IPS-20b (cell line): Measurements from ENCODE around the gene PRG2.

Experiments
- H3K27ac ChIP-seq: one replicate; pipeline ENCODE4 v1.5.1; 2013; ENCODE audit warnings: low read length
- H3K27me3 ChIP-seq: 2 replicates; pipeline ENCODE4 v1.6.1; 2013; ENCODE audit warnings: mild to moderate bottlenecking, low read length, inconsistent platforms; ENCODE audit not compliant: insufficient read depth
- H3K36me3 ChIP-seq: 2 replicates; pipeline ENCODE4 v1.6.1; 2013; ENCODE audit warnings: low read depth, mild to moderate bottlenecking, inconsistent platforms, low read length, moderate library complexity; ENCODE audit not compliant: insufficient read depth
- H3K4me1 ChIP-seq: 2 replicates; pipeline ENCODE4 v1.6.1; 2013; ENCODE audit warnings: mild to moderate bottlenecking, control low read depth, inconsistent platforms, low read length, moderate library complexity; ENCODE audit not compliant: insufficient read depth
- H3K4me3 ChIP-seq: 2 replicates; pipeline ENCODE4 v1.5.1; 2013; ENCODE audit warnings: mild to moderate bottlenecking, low read length, inconsistent platforms
- H3K9ac ChIP-seq: 2 replicates; pipeline ENCODE4 v1.6.1; 2013; ENCODE audit warnings: low read depth, mild to moderate bottlenecking, inconsistent platforms, low read length, moderate library complexity
- H3K9me3 ChIP-seq: 2 replicates; pipeline ENCODE4 v1.6.1; 2013; ENCODE audit warnings: mild to moderate bottlenecking, low read depth, low read length, inconsistent platforms; ENCODE audit not compliant: insufficient read depth

The PRG2 gene

DNA sequence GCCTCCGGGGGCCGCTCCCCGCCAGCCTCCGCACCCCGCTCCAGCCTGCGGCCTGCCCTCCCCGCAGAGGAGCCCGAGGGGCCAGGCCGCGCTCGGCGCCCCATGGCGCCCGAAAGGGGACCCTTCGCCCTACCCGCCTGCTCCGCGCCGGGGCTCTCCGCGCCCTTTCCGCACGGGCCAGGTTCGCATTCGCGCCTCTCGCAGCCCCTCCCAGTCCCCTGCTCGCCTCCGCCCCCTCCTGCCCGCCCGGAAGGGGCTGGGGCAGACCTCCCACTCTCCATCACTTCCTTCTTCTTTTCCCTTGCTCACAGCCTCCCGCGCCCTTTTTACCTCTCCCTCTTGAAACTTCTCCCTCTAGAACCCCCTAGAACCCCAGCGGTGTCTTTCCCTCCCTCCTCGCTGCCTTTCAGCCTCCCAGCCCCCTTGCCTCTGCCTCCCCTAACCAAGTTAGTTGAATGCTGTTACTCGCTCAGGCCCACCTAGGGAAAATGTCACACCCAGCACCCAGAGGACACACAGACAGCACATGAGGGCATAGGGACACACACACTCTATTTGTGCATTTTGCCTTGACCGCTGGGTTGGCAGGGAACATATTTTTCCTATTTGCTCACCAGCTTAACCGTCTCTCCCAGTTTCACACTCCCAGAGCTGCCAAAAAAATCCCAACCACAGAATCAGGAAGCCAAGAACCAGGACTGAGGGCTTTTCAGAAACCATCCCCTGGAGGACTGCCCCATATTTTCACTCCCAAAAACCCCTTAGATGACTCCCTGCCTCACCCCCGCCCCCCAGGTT lies 36.7 kb upstream of the PRG2 start, which contains the start of gene SLC43A3:
SLC43A3 (minus strand) TSS at position 193 of the 798 bp plus-strand sequence. CDS start 949 bp downstream, outside the sequence.
- Histone ChIP-seq H3K4me1 (peaks cover 8% of the 10 kb centered on the region), H3K9me3 (no peaks in the 10 kb centered on the region), H3K27me3 (peaks cover 40% of the 10 kb centered on the region), H3K9ac (peak within 1 kb of the TSS; percentile 59; the same call in 1 of the 2 replicates), H3K27ac (no peak within 1 kb of the TSS), H3K4me3 (peak within 1 kb of the TSS; percentile 63), H3K36me3 (peaks cover 30% of the 10 kb centered on the region; the same call in 1 of the 2 replicates)

DNA sequence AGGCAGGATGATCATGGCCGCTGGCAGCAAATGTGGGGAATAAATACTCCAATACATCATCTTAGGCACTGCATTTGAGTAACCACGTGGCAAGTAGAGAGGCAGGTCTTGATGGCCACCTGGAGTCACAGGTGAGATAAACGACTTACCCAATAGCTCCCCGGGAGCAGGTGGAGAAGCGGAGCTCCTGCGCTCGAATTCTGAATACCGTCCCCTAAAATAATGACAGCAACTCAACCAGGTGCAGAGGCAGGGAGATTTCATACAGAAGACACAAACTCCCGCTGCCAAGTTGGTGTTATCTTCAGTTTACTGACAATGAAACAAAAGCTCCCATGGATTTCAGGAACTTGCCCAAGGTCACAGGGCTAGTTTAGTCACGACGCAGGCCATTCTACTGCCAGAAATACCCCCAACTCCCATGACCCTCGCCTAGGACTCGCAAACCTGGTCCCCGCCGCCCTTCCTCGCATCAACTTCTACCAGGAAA lies 36.0 kb upstream of the PRG2 start:
- peaks cover 30% of the 10 kb centered on the region; the same call in 1 of the 2 replicates for H3K36me3 ChIP-seq
- no peak overlapping the region for H3K27ac ChIP-seq
- H3K9ac ChIP-seq, result peak overlapping the region; percentile 59; the same call in 1 of the 2 replicates
- peak overlapping the region; percentile 63 for H3K4me3 ChIP-seq
- peaks cover 8% of the 10 kb centered on the region for H3K4me1 ChIP-seq
- no peaks in the 10 kb centered on the region for H3K9me3 ChIP-seq
- H3K27me3 ChIP-seq, result peaks cover 40% of the 10 kb centered on the region

DNA sequence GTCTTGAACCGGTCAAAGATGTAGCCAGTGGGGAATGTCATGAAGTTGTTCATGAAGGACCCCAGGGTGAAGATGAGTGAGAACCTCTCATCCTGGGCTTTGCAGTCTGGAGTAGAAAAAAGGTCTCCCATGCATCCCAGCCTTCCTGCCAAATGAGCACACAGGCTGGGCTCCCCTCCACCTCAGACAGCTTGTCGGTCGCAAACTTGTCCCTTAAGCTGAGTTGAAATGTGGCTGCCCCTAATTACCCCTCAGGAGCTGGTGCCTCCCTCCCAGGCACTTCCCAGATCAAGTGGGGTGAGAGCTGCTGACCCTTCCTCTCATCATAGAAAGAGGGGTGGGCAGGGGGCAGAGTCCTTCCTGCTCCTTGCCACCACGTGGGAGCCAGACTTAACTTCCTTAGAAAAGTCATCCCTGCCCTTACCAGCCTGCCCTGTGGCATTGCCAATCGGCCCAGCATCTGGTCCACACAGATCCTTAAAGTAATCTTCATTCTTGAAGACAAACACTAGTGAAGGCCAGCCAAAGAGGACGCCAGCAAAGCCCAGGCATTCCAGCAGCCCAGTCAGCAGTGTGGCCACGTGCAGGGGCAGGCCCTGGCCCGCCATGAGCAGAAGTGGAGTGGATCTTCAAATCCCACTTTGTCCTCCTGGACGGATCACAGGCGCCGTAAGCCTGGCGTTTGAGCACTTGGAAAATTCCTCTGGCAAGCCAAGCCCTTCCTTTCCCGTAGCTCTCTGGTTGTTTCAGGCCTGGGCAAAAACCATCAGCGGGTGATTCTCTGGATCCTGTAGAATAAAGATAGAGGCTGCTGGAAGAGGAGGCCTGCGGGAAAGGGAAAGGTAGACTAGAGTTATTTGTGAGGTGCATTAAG lies 35.4 kb upstream of the PRG2 start:
- H3K27me3 ChIP-seq, result peaks cover 40% of the 10 kb centered on the region
- H3K9me3 ChIP-seq, result no peaks in the 10 kb centered on the region
- H3K9ac ChIP-seq, result peak overlapping the region; percentile 59; the same call in 1 of the 2 replicates
- no peak overlapping the region for H3K27ac ChIP-seq
- H3K4me1 ChIP-seq, result peaks cover 8% of the 10 kb centered on the region
- H3K36me3 ChIP-seq, result peaks cover 32% of the 10 kb centered on the region
- H3K4me3 ChIP-seq, result peak overlapping the region; percentile 63; the same call in 1 of the 2 replicates

DNA sequence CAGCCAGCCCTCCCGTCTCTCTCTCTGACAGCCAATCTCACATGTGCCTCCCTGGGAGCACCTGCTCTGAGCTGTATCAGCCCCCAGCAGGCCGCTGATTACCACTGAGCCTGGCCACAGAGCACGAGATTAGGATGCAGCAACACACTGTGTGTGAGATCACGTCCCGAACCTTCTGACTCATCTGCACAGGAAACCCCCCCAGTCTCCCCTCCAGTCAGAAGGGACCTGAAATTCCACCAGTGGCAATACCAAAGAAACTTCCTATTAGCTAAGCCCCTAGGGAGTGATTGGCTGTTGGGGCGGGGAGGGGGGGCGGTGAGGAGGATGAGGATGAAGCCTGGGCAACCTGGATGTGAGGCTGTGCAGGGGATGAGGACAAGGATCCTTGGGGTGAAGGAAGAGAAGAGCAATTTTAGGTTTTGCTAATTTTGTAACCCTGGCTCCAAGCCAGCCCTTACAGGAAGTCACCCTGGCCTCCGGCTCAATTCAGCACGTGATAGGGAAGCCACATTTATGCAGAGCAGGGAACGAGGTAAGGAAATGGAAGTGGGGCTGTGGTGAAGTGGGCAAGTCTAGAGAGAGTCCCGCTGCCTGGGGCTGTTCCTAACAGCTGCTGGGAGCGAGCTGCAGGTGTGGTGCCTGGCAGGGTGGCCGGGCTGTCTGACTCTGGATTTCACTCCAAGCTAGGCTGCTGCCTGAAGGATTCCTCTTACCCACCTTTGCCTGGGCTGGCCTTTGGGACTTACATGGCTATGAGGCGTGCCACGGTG lies 34.5 kb upstream of the PRG2 start:
- Histone ChIP-seq H3K9me3 (no peaks in the 10 kb centered on the region), H3K4me1 (peaks cover 8% of the 10 kb centered on the region), H3K36me3 (peaks cover 41% of the 10 kb centered on the region), H3K27ac (no peak overlapping the region), H3K27me3 (peaks cover 37% of the 10 kb centered on the region), H3K4me3 (no peak overlapping the region), H3K9ac (no peak overlapping the region)

DNA sequence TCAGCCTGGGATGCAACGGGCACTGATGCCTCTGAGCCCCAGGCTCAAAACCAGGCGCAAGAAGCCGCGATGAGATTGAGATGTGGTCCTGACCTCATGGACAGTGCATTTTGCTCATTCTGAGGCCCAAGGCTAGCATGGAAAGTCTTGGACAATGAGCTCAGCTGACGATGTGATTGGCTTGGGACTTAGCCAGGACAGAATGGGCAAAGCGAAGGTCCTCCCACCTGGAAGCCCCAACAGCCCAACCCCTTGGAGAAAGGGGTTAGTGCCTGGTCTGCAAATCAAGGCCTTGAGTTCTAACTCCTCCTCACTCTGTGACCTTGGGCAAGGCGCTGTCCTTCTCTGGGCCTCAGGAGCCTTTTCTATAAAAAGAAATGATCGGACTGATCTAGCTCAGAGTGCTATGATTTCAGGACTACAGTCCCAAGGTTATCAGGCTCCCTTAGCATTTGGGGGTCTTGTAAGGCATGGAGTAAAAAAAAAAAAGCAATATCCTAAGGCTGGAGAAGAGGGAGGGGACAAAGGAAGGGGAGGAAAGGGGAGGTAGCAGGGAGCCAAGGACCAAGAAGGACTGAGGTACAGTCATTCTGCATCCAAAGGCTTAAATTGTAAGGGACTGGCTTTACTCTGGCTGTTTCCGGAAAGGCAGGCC lies 33.8 kb upstream of the PRG2 start:
- H3K9ac ChIP-seq, result no peak overlapping the region
- H3K27me3 ChIP-seq, result peaks cover 30% of the 10 kb centered on the region
- H3K4me3 ChIP-seq, result no peak overlapping the region
- H3K9me3 ChIP-seq, result no peaks in the 10 kb centered on the region
- peaks cover 8% of the 10 kb centered on the region for H3K4me1 ChIP-seq
- H3K27ac ChIP-seq, result no peak overlapping the region
- peaks cover 44% of the 10 kb centered on the region for H3K36me3 ChIP-seq

DNA sequence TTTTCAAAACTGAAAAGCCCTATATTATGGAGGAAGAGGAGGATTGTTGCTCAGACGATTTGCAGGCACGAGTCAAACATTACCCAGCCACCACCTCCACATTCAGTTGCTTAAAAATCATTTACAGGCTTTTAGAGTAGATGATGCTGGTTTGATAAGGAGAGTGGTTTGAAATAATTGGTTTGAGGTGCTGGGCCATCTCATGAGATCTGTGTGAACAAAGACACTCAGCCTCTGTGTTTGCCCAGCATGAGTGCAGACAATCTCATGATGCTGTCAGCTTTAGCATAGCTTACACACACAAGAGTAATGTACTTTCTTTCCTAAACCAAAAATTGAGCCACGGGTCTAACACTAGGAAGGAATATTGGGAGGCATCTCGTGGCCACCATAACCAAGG lies 32.2 kb upstream of the PRG2 start:
- no peaks in the 10 kb centered on the region for H3K9me3 ChIP-seq
- no peak overlapping the region for H3K4me3 ChIP-seq
- H3K27me3 ChIP-seq, result peaks cover 14% of the 10 kb centered on the region
- peaks cover 51% of the 10 kb centered on the region for H3K36me3 ChIP-seq
- no peak overlapping the region for H3K9ac ChIP-seq
- H3K4me1 ChIP-seq, result peaks cover 8% of the 10 kb centered on the region
- no peak overlapping the region for H3K27ac ChIP-seq

DNA sequence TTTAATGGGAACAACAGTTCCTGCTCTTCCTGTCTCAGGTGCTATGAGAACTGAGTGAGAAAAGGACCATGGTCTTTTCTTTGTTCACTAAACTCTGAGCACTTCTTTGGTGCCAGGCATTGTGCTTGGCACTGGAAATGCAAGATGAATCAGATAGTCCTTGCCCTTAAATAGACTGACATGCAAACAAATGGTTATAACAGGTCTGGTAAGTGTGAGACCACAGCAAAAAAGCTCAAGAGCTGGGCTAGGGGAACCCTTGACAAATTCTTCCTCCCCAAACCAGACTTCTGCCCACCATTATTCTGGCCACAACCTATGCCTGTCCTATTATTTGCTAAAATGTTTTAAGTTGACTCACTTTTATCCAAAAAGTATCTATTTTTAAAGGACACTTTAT lies 31.4 kb upstream of the PRG2 start:
- Histone ChIP-seq H3K27ac (no peak overlapping the region), H3K4me3 (no peak overlapping the region), H3K36me3 (peaks cover 60% of the 10 kb centered on the region), H3K9ac (no peak overlapping the region), H3K27me3 (peaks cover 13% of the 10 kb centered on the region), H3K4me1 (peaks cover 8% of the 10 kb centered on the region), H3K9me3 (no peaks in the 10 kb centered on the region)

DNA sequence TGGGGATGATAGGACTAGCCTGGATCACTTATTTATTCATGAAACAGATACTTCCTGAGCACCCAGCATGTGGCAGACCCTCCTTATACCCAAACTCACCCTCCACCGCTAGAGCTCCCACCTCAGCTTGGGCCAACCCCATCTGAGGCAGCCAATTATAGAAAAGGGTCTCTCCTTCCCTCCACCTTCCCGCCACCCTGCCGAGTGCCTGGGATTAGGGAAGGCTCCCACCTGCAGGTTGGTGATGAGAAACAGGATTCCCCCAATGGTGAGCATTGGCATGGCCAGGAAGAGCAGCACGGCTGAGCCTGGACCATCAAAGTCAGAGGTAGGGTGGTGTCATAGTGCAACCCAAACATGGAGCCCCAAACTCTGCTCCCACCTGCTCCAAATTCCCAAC lies 30.6 kb upstream of the PRG2 start:
- no peaks in the 10 kb centered on the region for H3K9me3 ChIP-seq
- H3K36me3 ChIP-seq, result peaks cover 67% of the 10 kb centered on the region
- H3K27me3 ChIP-seq, result peaks cover 6% of the 10 kb centered on the region
- no peak overlapping the region for H3K9ac ChIP-seq
- peaks cover 3% of the 10 kb centered on the region for H3K4me1 ChIP-seq
- no peak overlapping the region for H3K27ac ChIP-seq
- H3K4me3 ChIP-seq, result no peak overlapping the region

DNA sequence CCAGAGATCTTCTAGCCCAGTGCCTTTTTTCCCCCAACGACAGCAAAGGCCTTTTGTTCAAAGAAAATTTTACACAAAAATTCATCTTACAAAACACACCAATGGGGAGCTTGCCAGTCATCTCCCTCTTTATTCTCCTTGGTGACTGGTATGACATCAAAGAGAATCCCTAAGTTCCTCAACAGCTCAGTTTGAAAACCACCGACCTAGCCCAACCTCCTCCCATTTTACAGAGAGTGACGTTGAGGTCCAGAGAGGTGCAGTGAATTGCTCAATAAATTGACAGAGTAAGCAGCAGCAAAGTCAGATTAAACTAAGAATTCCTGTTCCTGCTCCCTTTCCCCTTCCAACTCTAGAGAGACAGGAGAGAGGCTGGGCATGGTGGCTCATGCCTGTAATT lies 28.7 kb upstream of the PRG2 start:
- no peaks in the 10 kb centered on the region for H3K27me3 ChIP-seq
- no peak overlapping the region for H3K27ac ChIP-seq
- no peaks in the 10 kb centered on the region for H3K9me3 ChIP-seq
- H3K9ac ChIP-seq, result no peak overlapping the region
- no peaks in the 10 kb centered on the region for H3K4me1 ChIP-seq
- H3K36me3 ChIP-seq, result peaks cover 72% of the 10 kb centered on the region
- H3K4me3 ChIP-seq, result no peak overlapping the region

DNA sequence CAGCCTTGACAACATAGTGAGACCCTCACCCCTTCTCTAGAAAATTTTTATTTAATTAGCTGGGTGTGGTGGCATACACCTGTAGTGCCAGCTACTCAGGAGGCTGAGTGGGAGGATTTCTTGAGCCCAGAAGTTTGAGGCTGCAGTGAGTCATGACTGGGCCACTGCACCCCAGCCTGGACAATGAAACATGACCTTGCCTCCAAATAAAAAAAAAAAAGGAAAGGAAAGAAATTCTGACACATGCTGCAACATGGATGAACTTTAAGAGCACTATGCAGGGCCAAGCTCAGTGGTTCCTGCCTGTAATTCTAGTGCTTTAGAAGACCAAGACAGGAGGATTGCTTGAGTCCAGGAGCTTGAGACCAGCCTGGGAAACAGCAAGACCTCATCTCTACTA lies 27.7 kb upstream of the PRG2 start:
- H3K9me3 ChIP-seq, result no peaks in the 10 kb centered on the region
- no peak overlapping the region for H3K9ac ChIP-seq
- H3K4me1 ChIP-seq, result no peaks in the 10 kb centered on the region
- no peaks in the 10 kb centered on the region for H3K27me3 ChIP-seq
- H3K27ac ChIP-seq, result no peak overlapping the region
- H3K36me3 ChIP-seq, result peaks cover 74% of the 10 kb centered on the region
- H3K4me3 ChIP-seq, result no peak overlapping the region

DNA sequence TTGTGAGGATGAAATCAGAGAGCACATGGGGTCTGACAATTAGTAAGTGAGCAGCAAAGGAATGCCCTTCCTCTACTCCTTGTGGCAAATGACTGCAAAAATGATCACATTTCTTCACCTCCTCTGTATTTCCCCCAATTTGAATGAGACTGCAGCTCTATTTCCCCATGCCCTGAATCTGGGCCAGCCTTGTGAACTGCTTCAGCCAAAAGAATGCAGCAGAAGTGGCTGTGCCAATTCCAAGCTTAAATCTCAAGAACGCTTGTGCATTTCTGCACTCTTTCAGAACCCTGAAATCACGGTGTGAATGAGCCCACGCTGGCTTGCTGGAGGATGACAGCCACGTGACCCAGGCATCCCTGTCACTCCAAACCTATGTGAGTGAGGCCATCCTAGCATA lies 26.6 kb upstream of the PRG2 start:
- Histone ChIP-seq H3K4me3 (no peak overlapping the region), H3K4me1 (no peaks in the 10 kb centered on the region), H3K9me3 (no peaks in the 10 kb centered on the region), H3K27me3 (no peaks in the 10 kb centered on the region), H3K36me3 (peaks cover 72% of the 10 kb centered on the region), H3K27ac (no peak overlapping the region), H3K9ac (no peak overlapping the region)
